ENCODE measurements around the gene ELP6. TPM values are rescaled to one million over a fixed set of nuclear protein-coding genes. Genes with fewer than 3 reads are reported as not detected.
"Not testable (repeated sequence)": the region's sequence is repeated elsewhere in the genome, so short reads cannot be mapped to it uniquely, and the experiment has no call there.

Gene ELP6
- total and polyA plus RNA-seq, 12 donors = 41.3 to 125 (median 48.6) TPM

DNA sequence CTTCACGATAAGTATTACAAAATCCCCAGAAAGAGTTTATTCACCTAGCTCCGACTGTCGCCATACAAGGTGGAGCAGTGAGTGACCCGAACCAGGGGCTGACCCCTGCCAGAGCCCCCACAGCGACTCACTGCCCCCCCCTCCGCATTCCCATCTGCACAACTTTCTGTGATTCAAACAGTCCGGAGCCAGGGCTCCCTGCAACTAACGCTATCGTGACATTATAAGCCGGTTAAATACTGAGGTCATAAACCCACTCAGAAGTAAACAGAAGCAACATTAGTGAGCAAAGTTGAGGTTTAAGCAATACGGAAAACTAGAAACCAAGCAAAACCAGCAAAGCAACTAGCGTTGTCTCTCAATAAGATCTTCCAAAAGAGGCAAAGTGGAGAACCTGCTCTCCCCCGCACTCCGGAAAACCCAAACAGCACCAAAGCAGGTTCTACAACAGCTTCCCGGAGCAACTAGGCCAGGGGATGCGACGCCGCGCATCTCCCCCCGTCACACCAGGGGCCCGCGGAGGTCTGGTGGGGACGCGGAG is 38.4 kb downstream of the ELP6 start:
- TF ChIP-seq, protein P1, sequence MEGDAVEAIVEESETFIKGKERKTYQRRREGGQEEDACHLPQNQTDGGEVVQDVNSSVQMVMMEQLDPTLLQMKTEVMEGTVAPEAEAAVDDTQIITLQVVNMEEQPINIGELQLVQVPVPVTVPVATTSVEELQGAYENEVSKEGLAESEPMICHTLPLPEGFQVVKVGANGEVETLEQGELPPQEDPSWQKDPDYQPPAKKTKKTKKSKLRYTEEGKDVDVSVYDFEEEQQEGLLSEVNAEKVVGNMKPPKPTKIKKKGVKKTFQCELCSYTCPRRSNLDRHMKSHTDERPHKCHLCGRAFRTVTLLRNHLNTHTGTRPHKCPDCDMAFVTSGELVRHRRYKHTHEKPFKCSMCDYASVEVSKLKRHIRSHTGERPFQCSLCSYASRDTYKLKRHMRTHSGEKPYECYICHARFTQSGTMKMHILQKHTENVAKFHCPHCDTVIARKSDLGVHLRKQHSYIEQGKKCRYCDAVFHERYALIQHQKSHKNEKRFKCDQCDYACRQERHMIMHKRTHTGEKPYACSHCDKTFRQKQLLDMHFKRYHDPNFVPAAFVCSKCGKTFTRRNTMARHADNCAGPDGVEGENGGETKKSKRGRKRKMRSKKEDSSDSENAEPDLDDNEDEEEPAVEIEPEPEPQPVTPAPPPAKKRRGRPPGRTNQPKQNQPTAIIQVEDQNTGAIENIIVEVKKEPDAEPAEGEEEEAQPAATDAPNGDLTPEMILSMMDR (IDR thresholded peaks at IDR 0.05) = no peak
- no peak for TF ChIP-seq POLR2A (IDR thresholded peaks at IDR 0.05)
- intact Hi-C loops (cut with DNase I) = loop anchor here in 1 of 2 donors (5.0 kb wide), 1 partner anchor 53 kb away; no protein-coding TSS in a partner anchor
- peaks cover 17 to 46% of the 10 kb centered on the region in 2 donors for H3K4me1 ChIP-seq (replicated peaks in 1 of 2)
- peak in 5 of 7 donors; percentile 41 to 66 (median 48) for DNase-seq
- WGBS, 4 donors = 0 to 1% (median 0%) methylated on average over 12 to 24 of the region's 24 CpGs
- no peaks in the 10 kb centered on the region for H3K9me3 ChIP-seq (replicated peaks in 1 of 3)
- no peaks in the 10 kb centered on the region for H3K36me3 ChIP-seq (replicated peaks in 1 of 2)
- peak overlapping the region; percentile 39 to 94 (median 84) for H3K4me3 ChIP-seq
- H3K27ac ChIP-seq = peak overlapping the region; percentile 68 to 95 (median 74)
- H3K27me3 ChIP-seq = no peaks in the 10 kb centered on the region

DNA sequence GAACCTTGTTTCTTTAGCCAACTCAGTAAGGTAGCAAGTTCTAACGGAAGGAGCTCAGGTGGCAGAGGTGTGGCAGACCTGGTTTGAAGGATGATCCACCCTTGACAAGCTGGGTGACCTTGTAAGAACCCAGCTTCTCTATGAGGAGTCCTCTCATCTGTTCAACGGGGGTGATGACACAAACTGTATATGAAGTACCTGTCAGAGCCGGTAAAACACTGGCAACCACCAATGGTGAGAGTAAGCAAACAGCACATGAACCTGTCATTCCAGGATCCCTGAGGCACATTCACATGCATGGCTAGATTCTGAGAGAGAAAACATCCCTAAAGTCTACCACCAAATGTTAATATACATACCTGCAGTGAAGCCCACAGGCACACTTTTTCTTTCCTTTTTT is 40.1 kb downstream of the ELP6 start:
- peak in 1 of 7 donors; percentile 45 for DNase-seq
- 26 to 55% (median 40%) methylated on average over 2 to 3 of the region's 3 CpGs for whole genome bisulfite sequencing, 4 donors
- peaks cover 22 to 53% of the 10 kb centered on the region in 2 donors for H3K4me1 ChIP-seq (replicated peaks in 1 of 2)
- intact Hi-C loops (cut with DNase I) = no loop called here
- no peaks in the 10 kb centered on the region for H3K9me3 ChIP-seq (replicated peaks in 1 of 3)
- peak overlapping the region in 3 of 5 donors; percentile 8 to 90 (median 13) for H3K27ac ChIP-seq
- TF ChIP-seq, protein P1 (IDR thresholded peaks at IDR 0.05) = no peak
- peak overlapping the region in 1 of 4 donors; percentile 94 for H3K4me3 ChIP-seq
- no peaks in the 10 kb centered on the region for H3K36me3 ChIP-seq (replicated peaks in 1 of 2)
- H3K27me3 ChIP-seq = no peaks in the 10 kb centered on the region

DNA sequence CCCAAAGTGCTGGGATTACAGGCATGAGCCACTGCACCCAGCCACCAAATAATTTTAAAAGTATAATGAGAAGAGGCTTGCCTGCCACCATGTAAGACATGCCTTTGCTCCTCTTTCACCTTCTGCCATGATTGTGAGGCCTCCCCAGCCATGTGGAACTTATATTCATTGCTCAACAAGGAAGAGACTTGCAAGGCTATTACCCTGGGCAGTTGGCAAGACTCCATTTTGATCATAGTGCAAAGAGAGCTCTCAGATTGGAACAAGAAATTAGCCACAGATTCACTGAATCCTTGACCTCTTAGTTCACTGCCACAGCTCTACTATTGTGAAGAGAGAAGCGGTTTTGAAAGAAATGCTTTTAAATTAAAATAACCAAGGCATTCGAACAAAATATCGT is 43.9 kb downstream of the ELP6 start:
- H3K36me3 ChIP-seq (replicated peaks in 1 of 2) = no peaks in the 10 kb centered on the region
- H3K9me3 ChIP-seq (replicated peaks in 1 of 3) = no peaks in the 10 kb centered on the region
- no peak overlapping the region for H3K4me3 ChIP-seq
- 44 to 58% (median 47%) methylated on average over 3 of the region's 3 CpGs for WGBS, 4 donors
- H3K27me3 ChIP-seq = no peaks in the 10 kb centered on the region
- H3K4me1 ChIP-seq (replicated peaks in 1 of 2) = peaks cover 12 to 60% of the 10 kb centered on the region in 2 donors
- TF ChIP-seq, protein P1 (IDR thresholded peaks at IDR 0.05) = no peak
- TF ChIP-seq POLR2A (IDR thresholded peaks at IDR 0.05) = no peak
- peak overlapping the region in 1 of 5 donors; percentile 38 for H3K27ac ChIP-seq
- intact Hi-C loops (cut with DNase I) = no loop called here
- DNase-seq = peak in 5 of 7 donors; percentile 53 to 76 (median 64)

DNA sequence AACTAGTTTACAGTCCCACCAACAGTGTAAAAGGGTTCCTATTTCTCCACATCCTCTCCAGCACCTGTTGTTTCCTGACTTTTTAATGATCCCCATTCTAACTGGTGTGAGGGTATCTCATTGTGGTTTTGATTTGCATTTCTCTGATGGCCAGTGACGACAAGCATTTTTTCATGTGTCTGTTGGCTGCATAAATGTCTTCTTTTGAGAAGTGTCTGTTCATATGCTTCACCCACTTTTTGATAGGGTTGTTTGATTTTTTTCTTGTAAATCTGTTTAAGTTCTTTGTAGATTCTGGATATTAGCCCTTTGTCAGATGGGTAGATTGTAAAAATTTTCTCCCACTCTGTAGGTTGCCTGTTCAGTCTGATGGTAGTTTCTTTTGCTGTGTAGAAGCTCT is 45.2 kb downstream of the ELP6 start:
- H3K4me1 ChIP-seq (replicated peaks in 1 of 2) = peaks cover 7 to 55% of the 10 kb centered on the region in 2 donors
- H3K9me3 ChIP-seq (replicated peaks in 1 of 3); H3K27me3 ChIP-seq; H3K4me3 ChIP-seq; intact Hi-C loops (cut with DNase I); H3K36me3 ChIP-seq (replicated peaks in 1 of 2); DNase-seq; H3K27ac ChIP-seq: not testable (repeated sequence)
- 93 to 100% (median 100%) methylated on average over 1 of the region's 1 CpG for WGBS, 4 donors

DNA sequence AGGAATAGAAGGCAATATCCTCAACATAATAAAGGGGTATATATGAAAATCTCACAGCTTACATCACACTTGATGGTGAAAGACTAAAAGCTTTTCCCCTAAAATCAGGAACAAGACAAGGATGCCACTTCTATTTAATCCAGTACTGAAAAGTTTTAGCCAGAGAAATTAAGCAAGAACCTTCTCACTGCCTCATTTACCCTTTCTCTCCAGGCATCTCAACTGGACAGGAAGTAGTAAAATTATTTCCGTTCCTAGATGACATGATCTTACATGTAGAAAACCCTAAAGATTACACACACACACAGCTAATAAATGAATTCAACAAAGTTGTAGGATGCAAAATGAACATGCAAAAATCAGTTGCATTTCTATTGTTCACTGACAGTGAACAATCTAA is 48.9 kb downstream of the ELP6 start:
- TF ChIP-seq, protein P1 (IDR thresholded peaks at IDR 0.05) = no peak
- no peak for TF ChIP-seq POLR2A (IDR thresholded peaks at IDR 0.05)
- no peak overlapping the region for H3K27ac ChIP-seq
- WGBS, 4 donors = 51 to 75% (median 57%) methylated on average over 1 of the region's 1 CpG

DNA sequence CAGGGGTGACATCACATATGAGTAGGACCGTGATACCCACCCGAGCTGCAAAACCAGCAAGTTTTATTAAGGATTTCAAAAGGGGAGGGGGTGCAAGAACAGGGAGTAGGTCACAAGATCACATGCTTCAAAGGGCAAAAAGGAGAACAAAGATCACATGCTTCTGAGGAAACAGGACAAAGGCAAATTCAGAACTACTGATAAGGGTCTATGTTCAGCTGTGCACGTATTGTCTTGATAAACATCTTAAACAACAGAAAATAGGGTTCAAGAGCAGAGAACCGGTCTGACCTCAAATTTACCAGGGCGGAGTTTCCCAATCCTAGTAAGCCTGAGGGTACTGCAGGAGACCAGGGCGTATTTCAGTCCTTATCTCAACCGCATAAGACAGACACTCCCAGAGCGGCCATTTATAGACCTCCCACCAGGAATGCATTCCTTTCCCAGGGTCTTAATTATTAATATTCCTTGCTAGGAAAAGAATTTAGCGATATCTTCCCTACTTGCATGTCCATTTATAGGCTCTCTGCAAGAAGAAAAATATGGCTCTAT is 53.9 kb downstream of the ELP6 start:
- H3K27ac ChIP-seq; intact Hi-C loops (cut with DNase I): not testable (repeated sequence)

More for the DNA sequence above, 48.9 kb downstream of the ELP6 start:
- intact Hi-C loops (cut with DNase I) = no loop called here
- no peak overlapping the region for H3K4me3 ChIP-seq
- no peaks in the 10 kb centered on the region for H3K36me3 ChIP-seq (replicated peaks in 1 of 2)
- H3K9me3 ChIP-seq (replicated peaks in 1 of 3) = no peaks in the 10 kb centered on the region
- peaks cover 4 to 53% of the 10 kb centered on the region in 2 donors for H3K4me1 ChIP-seq (replicated peaks in 1 of 2)
- no peaks in the 10 kb centered on the region for H3K27me3 ChIP-seq
- no peak for DNase-seq

More for the DNA sequence above, 53.9 kb downstream of the ELP6 start:
- peaks cover 0 to 44% of the 10 kb centered on the region in 2 donors for H3K4me1 ChIP-seq (replicated peaks in 1 of 2)
- H3K4me3 ChIP-seq; H3K36me3 ChIP-seq (replicated peaks in 1 of 2); H3K27me3 ChIP-seq; H3K9me3 ChIP-seq (replicated peaks in 1 of 3): not testable (repeated sequence)
- WGBS, 4 donors = 84 to 91% (median 88%) methylated on average over 9 of the region's 9 CpGs
- peak in 1 of 7 donors; percentile 9 for DNase-seq
